GM21528 (cell line): ENCODE measurements around the gene VSIR.
A peak's percentile ranks its signal among the peaks of the same experiment; 100 is the strongest.

Experiments used
- ATAC-seq: cut with Tn5 transposase; IDR thresholded peaks from one replicate; pipeline ENCODE4 v1.9.1; 2021; ENCODE audit warnings: mild to moderate bottlenecking, moderate library complexity; ENCODE audit not compliant: unreplicated experiment, low FRiP score

Gene VSIR

DNA sequence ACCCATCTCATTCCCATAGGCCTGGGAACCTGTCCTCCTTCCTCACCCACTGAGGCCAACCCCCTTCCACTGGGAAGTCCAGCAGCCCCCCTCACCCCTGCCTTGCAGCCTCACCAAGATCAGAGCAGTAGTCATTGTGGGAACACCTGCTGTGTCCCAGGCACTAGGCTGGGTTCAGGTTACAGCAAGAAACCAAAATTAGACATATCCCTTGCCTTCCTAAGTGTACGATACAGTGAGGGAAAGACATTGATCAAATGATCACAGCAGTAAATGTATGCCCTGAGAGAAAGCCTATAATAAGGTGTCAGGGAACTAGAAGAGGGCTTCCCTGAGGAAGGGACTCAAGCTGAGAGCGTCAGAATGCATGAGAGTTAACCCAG lies 36.8 kb downstream of the VSIR start:
- no peak for ATAC-seq

GRCh38 chr10:71735709-71736569 lies 37.4 kb downstream of the VSIR start:
- no peak for ATAC-seq

DNA sequence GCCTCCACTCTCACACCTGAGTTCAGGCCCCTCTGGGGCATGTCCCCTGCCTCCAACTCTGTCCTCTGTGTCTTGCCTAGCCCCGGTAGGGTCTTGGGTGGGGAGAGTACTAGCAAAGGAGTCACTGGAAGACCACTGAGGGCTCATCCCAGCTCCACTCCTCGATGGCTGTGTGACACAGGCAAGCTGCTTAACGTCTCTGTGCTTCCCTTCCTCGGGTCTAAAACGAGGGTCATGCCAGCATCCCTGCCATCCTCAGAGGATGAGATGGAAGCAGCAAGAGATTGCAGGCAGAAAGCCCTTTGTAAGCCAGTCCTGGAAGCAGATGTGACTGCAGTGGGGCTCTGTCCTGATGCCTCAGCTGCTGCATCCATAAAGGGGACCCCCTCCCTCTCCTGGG lies 38.5 kb downstream of the VSIR start:
- no peak for ATAC-seq

DNA sequence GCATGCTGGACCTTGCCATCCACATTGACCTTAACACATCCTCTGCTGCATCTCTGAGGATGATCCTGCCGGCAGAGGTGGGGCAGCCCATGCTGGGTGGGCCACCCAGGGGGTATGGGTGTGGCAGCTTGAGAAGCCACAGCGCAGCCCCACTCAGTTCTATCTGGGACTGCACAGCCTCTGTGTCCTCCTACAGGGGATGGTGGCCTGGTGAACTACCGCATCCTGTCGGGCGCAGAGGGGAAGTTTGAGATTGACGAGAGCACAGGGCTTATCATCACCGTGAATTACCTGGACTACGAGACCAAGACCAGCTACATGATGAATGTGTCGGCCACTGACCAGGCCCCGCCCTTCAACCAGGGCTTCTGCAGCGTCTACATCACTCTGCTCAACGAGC lies 41.5 kb downstream of the VSIR start:
- no peak for ATAC-seq

GRCh38 chr10:71729161-71729636 lies 44.1 kb downstream of the VSIR start:
- no peak for ATAC-seq

DNA sequence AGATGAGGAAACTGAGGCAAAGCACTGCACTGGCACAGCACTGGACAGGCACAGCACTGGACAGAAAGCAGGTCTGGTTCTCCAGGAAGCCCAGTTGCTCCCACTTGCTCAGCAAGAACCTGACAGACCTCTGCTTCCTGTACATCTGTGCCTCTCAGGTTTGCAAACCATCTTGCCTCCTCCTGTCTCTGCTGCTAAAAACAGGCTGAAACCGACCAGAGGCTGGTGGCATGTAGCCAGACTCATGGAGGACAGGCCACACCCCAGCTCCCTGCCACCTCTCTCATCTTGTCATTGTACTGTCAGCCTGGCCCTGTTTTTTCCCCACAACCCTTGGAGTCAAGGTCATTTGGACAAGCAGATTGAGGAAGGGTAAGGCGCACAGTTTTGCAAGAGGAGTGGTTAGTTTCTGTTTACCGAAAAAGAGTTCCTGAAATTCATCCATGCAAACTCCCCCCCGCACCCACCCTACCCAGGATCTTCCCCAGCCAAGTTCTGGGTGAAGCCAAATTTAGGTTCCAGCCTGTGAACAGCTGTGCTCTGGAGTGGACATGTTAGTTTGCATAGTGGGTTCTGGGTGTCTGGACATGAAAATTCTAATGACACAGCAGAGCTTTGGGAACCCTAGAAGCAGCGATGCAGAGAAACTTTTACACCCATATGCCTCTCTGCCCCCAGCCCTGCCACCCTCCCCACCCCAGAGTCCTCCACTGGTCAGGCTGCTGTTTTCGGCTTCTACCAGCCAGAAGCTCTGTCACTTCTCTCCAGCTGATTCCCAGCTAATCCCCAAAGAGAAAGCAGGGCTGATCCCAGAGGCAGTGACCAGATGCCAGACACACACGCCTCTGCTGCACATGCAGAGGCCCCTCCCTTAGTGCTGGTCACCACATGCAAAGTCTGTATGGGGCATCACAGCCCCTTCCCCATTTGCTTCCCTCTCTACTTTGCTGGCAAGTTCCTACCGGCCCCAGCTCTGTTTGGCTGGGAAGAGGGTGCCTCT lies 45.3 kb downstream of the VSIR start:
- peak; percentile 55 for ATAC-seq

DNA sequence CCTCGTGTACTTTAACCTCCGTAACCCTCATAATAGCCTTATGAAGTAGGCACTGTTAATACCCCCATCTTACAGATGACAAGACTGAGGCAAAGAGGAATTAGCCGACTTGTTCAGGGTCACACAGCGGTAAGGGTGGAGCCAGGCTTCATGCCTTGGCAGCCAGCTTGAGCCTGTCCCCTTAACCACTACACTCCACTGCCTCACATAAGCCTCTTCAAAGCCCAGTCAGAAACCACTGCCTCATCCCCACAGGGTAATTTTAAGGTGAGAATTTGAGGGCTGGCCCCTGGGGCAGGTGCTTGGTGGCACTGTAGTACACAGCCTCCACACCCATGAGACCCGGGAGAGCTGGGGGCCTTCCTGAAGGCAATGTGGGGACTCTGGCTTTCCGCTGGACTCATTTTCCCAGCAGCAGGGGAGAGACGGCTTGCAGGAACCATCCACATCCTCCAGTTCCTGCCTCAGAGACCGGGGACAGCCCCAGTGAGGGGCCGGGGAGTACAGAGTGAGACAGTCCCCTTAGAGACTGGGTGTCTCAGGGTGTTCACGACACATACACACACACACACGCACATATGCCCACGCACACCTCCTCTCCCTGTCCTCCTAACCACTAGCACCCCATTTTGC lies 46.1 kb downstream of the VSIR start:
- peak; percentile 47 for ATAC-seq

GRCh38 chr10:71726580-71727104 lies 46.7 kb downstream of the VSIR start:
- ATAC-seq, result no peak

DNA sequence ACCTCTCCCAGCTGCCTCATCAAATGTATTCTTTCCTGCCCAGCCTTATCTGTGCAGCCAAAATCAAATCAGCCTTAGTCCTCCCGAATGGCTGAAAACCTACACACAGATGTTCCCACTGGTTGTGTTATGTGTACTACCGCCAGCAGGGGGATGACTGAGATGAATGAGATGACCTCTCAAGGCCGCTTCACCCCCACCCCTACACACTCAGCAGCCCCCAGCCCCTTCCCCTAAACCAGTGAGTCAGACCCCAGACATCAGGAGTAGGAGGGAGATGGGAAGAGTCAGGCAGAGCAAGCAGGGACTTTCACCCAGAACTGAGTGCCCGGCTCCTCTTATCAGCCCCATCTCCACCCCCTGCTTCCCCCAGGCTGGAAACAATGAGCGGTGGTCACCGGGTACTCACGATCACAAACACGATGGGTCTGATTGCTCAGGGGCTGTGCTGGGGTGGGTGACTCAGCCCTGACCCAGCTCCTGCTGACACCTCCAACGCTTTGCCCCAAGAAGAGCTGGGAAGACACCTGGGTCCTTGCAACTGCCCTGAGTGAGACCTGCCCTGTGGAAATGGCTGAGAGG lies 47.2 kb downstream of the VSIR start:
- ATAC-seq, result no peak

DNA sequence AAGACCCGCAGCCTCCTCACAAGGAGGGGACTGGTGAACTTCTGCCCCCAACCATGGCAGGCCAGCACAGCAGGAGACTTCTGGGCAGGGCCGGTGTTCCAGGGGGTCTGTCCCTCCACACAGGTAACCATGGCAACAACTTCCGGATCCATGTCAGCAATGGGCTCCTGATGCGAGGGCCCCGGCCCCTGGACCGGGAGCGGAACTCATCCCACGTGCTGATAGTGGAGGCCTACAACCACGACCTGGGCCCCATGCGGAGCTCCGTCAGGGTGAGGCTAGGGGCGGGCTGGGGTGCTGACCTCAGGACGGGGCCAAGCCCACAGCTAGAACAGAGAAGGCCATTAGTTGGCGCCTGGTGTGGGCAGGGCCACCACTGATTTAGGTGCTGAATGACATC lies 48.1 kb downstream of the VSIR start:
- no peak for ATAC-seq

DNA sequence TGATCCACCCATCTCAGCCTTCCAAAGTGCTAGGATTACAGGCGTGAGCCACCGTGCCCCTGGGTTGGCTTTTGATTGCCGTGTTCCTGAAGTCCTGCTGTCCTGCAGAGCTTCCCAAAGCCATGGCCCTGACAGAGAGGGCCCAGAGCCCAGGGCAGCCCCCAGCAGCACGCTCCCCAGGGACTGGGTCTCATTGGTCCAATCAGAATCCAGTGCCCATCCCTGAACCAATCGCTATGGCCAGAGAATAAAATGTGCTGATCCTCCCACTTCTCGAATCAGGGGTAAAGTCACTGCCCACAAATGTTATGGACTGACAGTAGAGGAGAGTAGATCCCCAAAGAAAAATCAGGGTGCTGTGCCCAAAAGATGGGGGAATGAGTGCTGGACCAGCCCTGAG lies 48.8 kb downstream of the VSIR start:
- ATAC-seq, result no peak

DNA sequence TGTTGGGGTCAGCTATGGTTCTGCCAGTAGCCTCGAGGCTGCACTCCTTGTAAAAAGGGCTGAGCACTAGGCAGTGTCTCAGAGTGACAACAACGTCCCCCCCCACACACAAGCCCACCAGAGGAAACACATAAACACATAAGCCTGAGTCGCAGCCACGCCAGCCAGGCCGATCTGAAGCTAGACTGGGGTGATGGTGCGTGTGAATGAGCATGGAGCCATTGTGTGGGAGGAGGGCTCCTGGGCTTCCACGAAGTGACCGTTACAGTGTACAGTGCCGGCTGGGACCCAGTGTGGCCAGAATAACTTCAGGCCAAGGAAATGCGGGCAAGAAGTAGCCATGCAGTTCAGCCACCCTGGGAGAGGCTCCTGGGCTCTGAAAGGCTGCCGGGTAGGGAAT lies 50.0 kb downstream of the VSIR start:
- no peak for ATAC-seq

GRCh38 chr10:71722849-71723248 lies 50.5 kb downstream of the VSIR start:
- no peak for ATAC-seq

- ATAC-seq, result no peak
Measured at GRCh38 chr10:71721313-71721712, 52.0 kb downstream of the VSIR start.

GRCh38 chr10:71720288-71720687 lies 53.0 kb downstream of the VSIR start:
- ATAC-seq, result no peak

- no peak for ATAC-seq
Measured at GRCh38 chr10:71719464-71720201, 53.7 kb downstream of the VSIR start, which contains the start of gene C10orf105. Gene C10orf105 (minus strand): TSS chr10:71719778. CDS start chr10:71716337, 3,441 bp downstream.

GRCh38 chr10:71719042-71719441 lies 54.3 kb downstream of the VSIR start:
- ATAC-seq, result no peak

GRCh38 chr10:71718165-71718698 lies 55.1 kb downstream of the VSIR start:
- no peak for ATAC-seq

DNA sequence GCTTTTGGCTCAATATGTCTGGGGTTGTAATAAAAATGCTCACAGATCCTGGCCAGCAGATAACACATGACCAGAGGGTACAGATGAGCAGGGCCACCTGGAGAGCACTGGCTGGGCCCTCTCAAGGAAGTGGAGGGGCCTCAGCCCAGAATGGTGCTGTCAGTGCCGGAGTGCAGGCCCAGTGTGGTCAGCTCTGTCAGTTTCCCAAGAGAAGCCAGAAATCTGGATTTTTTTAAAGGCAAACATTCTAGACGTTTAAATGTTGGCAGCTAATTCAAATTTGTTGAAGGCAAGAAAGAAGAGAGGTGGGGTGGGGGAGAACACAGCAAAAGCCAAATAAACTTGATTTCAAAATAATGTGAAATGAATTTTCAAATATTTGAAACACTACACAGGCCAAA lies 55.8 kb downstream of the VSIR start:
- ATAC-seq, result no peak
